HG02981 (cell line): ENCODE results near the gene RBPJL.

Experiments
- ATAC-seq: cut with Tn5 transposase; IDR thresholded peaks from one replicate; pipeline ENCODE4 v1.9.1; 2021; ENCODE audit warnings: mild to moderate bottlenecking, moderate library complexity; ENCODE audit not compliant: unreplicated experiment

The RBPJL gene

GRCh38 chr20:45293041-45294002, 13.3 kb upstream of the RBPJL start:
- peak; percentile 58 for ATAC-seq

- no peak for ATAC-seq
Observed at GRCh38 chr20:45294003-45294368, 12.7 kb upstream of the RBPJL start.

GRCh38 chr20:45294659-45295058, 12.0 kb upstream of the RBPJL start:
- no peak for ATAC-seq

GRCh38 chr20:45297786-45298497, 8.7 kb upstream of the RBPJL start:
- no peak for ATAC-seq

GRCh38 chr20:45299786-45300185, 6.9 kb upstream of the RBPJL start:
- ATAC-seq: no peak

GRCh38 chr20:45300961-45301360, 5.7 kb upstream of the RBPJL start:
- ATAC-seq: peak; percentile 67

GRCh38 chr20:45301824-45302271, 4.8 kb upstream of the RBPJL start:
- ATAC-seq: no peak

- ATAC-seq: no peak
Observed at GRCh38 chr20:45303586-45304463, 2.8 kb upstream of the RBPJL start.

- ATAC-seq: no peak
Observed at GRCh38 chr20:45304464-45304999, 2.1 kb upstream of the RBPJL start.

- ATAC-seq: no peak
Observed at GRCh38 chr20:45305262-45305661, 1.4 kb upstream of the RBPJL start.

- ATAC-seq: no peak
Observed at GRCh38 chr20:45307076-45307640, 518 bp downstream of the RBPJL start.

GRCh38 chr20:45308117-45308778, 1.6 kb downstream of the RBPJL start, which contains the start of gene MATN4:
TSS of gene MATN4 (minus strand) at chr20:45308299. CDS start at chr20:45305582, 2,717 bp downstream.
- no peak for ATAC-seq

GRCh38 chr20:45309075-45309474, 2.4 kb downstream of the RBPJL start:
- no peak for ATAC-seq

- ATAC-seq: no peak
Observed at GRCh38 chr20:45311589-45312211, 5.1 kb downstream of the RBPJL start.

- no peak for ATAC-seq
Observed at GRCh38 chr20:45312241-45312640, 5.6 kb downstream of the RBPJL start.

- ATAC-seq: no peak
Observed at GRCh38 chr20:45313065-45313695, 6.5 kb downstream of the RBPJL start.

- no peak for ATAC-seq
Observed at GRCh38 chr20:45313943-45314342, 7.3 kb downstream of the RBPJL start.

GRCh38 chr20:45315672-45316071, 9.0 kb downstream of the RBPJL start:
- ATAC-seq: no peak
